Globus pallidus (tissue), 1 donor: Measurements from ENCODE around the gene EXOC1.
"Not testable (repeated sequence)": the region's sequence is repeated elsewhere in the genome, so short reads cannot be mapped to it uniquely, and the experiment has no call there.

Source experiments
- DNase-seq: peaks from one replicate; pipeline ENCODE4 v3.0.0-alpha.2; 2015; ENCODE audit warnings: low spot score

Gene EXOC1, protein sequence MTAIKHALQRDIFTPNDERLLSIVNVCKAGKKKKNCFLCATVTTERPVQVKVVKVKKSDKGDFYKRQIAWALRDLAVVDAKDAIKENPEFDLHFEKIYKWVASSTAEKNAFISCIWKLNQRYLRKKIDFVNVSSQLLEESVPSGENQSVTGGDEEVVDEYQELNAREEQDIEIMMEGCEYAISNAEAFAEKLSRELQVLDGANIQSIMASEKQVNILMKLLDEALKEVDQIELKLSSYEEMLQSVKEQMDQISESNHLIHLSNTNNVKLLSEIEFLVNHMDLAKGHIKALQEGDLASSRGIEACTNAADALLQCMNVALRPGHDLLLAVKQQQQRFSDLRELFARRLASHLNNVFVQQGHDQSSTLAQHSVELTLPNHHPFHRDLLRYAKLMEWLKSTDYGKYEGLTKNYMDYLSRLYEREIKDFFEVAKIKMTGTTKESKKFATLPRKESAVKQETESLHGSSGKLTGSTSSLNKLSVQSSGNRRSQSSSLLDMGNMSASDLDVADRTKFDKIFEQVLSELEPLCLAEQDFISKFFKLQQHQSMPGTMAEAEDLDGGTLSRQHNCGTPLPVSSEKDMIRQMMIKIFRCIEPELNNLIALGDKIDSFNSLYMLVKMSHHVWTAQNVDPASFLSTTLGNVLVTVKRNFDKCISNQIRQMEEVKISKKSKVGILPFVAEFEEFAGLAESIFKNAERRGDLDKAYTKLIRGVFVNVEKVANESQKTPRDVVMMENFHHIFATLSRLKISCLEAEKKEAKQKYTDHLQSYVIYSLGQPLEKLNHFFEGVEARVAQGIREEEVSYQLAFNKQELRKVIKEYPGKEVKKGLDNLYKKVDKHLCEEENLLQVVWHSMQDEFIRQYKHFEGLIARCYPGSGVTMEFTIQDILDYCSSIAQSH

DNA sequence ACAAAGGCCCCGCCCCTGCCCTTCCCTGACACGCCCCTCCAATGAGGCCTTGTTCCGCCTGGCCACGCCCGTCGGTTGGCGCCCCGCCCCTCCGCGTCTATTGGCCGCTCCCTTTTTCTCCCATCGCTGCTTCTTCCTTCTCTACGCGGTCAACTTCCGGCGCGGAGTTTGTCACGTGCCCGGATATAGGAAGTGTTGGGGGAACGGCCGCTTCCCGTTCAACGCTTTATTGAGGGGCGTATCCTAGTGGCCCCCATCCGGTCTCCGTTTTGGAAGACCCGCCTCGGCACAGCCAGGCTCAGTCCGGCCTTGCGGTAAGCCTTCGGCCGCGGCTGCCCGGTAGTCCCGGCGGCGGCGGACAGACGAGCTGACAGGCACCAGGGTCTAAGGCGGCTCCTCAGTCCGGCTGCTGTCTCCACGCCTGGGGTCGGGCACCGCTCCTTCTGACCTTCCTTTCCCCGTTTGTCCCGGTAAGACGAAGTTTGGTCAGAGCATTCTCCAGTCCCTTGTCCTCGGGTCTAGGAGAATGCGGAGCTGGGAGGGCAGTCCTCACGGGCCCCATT, at the start of gene EXOC1:
EXOC1 (plus strand) TSS at position 165 of the 563 bp plus-strand sequence. CDS start 4,676 bp downstream, outside the sequence.
- DNase-seq = peak; percentile 96

DNA sequence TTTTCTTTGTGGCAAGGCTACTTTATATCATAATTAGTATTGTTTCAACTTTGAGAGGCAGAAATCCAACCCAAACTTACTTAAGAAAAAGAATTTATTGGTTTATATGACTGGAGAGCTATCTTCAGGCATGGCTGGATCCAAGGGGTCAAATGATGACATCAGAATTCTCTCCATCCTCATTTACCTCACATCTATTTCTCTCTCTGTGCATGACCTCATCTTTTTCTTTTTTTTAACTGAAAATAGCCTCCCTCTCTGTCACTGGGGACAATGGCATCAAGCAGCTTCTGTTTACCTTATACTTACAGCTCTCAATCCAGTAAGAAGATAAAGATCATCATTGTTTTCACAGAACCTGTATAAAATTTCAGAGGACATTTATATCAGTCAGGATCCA, 45.9 kb upstream of the EXOC1 start:
- DNase-seq = no peak

DNA sequence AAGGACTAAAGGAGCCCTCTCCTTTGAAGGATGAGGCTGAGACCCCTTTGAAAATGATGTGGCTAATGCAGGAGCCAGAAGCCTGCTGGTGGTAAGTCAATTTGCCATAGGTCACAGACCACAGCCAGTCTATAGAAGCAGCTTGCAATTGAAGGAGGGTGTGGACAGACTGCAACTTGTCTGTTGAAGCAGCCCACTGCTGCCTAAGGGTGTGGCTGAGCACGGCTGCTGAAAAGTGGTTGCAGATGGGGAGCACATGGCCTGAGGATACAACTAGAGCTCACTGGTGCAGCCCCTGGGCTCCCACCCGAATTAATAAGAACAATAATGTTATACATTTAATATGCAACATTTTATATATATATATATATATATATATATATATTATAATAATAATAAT, 45.3 kb upstream of the EXOC1 start:
- DNase-seq = no peak

DNA sequence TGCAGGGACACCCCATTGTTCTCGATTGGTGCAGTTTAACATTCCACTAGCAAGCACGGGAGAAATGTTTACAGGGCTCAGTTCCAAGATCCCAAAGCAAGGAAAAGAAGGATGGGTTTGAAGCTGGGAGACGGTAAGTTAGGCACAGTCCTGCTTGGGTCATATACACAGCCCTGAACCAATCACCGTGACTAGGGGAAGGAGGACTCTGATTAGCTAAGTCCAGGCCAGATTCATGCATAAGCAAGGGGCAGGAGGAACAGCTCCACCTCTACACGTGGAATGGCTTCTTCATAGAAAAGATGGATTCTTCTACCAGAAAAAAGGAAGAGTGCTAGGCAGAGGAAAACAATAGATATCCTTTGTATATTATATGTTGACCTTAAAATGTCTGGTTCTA, 44.8 kb upstream of the EXOC1 start:
- DNase-seq = no peak

DNA sequence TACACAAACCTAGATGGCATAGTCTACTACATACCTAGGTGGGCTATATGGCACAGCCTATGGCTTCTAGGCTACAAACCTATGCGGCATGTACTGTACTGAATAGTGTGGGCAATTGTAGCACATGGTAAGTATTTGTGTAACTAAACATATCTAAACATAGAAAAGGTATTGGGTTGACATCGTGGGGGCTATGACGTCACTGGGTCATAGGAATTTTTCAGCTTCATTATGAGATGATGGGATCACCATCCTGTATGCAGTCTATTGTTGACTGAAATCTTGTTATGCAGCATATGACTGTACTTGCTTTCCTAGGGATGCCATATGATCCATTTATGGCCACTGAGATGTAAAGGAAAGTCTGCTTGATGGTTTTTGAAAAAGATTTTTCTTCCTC, 35.8 kb upstream of the EXOC1 start:
- DNase-seq = no peak

DNA sequence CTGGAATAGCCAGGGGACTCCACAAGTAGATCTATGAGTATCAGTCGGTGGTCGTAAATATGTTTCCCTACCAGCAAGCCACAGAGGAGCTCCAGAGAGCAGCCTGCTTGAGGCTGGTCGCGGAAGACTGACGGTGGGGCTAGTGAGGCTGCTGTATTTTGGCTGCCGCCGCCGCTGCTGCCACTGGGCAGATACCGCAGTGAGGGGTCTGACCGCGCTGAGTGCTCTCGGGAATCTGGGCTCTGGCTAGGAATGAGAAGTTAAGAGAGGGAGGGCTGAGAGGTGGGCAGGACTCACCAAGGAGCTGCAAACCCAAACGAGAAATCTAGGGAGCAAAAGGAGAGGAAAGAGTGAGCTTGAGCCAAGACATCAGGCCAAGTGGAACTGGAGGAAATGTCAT, 33.8 kb upstream of the EXOC1 start, which contains the start of gene EXOC1L:
EXOC1L (plus strand) TSS at position 157 of the 400 bp plus-strand sequence; CDS start at position 394, 237 bp downstream.
- peak; percentile 1 for DNase-seq

DNA sequence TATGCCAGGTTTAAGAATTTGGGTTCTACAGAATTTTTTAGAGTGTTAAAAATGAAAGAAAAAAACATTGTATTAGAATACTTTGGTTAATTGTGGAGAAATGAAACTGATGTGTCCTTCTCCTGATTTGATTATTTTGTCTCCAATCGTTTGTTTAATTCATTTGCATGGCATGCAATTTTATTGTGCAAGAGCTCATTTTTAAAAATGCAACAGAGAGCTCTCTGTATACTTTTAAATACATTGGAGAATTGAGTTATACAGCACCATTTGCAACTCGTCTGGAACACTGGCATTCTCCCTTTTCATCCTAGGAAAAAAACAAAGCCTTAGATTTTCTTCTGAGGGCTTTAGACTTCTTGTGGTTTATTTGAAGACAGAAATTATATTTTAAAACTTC, 33.2 kb upstream of the EXOC1 start:
- no peak for DNase-seq

DNA sequence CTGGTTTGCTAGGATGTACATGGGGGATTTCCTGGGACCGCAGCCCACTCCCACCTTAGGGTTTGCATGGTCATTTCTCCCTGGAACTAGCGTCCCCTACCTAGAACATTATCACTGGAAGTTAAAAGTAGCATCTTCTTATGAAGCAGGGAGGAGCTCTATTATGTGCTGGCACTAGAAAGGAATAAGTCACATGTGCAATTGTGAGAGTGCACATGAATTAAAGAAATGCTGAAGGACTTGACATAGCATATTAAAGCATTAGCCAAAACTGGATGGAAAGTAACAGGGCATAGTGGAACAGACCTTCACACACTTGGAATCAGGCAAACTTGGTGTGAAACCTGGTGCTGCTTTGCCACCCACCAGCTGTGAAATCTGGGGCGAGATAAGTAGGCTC, 31.1 kb upstream of the EXOC1 start:
- no peak for DNase-seq

DNA sequence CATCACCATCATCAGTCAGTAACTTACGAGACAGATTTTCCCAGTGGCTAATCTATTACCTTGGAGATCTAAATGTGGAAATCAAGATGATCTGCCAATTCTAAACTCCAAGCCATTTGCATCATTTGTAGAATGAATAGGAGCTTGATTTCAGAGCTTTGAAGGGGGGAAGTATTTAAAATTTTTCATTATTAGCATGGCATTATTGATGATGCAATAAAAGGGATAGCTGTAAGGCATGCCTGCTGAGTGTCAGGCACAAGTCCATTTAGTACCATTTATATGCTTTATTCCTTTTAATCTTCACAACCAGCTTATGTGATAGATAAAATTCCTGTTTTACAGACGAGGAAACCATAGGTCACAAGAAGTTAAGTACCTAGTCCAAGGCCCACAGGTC, 28.6 kb upstream of the EXOC1 start:
- DNase-seq = no peak

DNA sequence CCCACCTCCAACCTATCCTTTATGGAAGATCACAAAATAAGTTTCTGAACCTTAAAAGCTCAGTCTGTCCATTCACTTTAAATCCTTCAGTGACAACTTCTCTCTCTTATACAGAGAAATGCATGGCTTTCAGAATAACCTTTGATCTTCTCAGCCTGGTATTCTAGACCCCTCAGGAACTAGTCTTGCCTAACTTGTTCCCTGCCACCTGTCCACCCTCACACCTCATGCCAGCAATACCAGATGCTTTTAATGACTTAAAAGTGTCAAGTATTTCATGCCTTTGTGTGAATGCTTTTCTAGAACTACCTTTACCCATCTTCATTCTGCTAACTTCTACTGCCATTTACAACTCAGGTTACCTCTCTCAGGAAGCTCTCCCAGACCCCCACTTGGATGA, 26.5 kb upstream of the EXOC1 start:
- no peak for DNase-seq

DNA sequence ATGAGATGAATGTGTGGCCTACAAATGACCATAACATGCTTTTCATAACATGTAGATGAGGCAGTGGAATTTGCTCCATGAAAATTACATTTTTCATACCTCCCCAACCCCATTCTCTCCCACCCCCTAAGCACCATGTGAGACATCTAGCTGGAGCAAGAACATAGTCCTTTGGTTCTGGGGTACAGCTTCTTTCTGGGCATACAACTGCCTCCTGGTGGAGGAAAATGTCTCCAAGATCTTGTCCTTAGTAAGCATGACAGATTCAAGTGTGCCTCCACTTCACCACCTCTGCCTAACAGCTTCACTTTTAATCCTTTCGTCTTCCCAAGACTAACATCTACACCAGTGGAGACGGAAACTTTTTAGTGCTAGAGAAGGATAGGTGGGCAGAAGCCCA, 25.9 kb upstream of the EXOC1 start:
- no peak for DNase-seq

DNA sequence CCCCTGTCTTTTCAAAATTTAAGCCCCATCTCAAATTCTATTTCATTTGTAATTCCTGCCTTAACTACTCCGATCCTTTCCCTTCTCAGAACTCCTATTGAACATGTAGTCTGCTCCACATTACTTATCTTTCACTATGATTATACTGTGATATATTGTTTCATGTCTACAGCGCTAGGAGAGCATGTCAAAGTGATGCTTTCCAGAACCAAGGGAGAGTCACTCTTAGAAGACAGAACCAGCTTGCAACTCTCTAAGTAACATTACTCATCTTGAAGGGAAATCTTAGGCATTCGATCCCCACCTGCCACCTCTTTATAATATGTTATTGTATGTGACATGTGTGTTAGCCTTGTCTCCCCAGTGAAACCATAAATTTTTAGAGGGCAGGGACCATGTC, 23.4 kb upstream of the EXOC1 start:
- no peak for DNase-seq

DNA sequence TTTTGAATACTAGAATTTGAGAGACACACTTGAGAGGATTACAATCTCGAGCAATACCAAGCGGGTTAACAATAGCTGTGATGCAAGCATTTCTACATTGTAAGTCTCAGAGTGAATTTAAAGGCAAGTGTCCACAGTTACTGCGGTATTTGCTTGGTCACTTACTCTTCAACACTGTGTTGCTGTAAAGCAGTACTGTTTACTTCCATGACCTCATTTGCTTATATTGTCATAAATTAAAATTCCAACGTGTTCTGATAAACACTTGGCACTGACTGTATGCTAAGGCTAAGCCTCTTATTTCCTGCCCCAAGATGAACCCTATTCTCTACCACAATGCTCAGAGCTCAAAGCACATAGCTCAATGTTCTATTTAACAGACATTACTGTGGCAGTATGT, 22.7 kb upstream of the EXOC1 start:
- no peak for DNase-seq

DNA sequence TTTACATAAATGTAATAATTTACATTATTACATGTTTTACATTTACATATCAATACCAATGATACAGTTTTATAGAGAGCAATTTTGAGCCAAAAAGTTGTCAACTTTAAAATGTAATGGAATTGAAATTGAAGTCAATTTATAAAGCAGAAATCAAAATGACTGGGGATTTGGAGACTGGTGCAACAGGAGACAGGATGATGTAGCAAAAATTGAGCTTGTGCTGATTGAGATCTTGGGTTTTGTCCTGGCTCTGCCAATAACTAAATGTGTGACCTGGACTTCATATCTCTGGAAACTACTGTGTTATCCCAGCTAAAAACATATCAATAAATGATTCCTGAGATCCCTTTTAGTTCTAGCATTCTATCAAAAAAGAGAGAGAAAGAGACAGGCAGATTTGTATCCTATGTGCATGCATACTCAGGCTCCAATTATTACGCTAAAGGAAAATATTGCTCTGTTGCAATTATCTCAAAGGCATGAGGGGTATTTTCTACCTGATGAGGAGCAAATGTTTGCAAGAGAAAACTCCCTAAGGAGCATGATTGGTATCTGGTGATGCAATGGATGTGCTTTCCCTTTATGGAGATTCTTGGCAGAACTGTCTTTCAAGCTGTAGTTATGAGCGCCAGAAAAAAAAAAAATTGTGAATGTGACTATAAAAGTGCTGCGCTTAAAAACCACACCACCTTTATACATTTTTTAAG, 19.2 kb upstream of the EXOC1 start:
- no peak for DNase-seq

DNA sequence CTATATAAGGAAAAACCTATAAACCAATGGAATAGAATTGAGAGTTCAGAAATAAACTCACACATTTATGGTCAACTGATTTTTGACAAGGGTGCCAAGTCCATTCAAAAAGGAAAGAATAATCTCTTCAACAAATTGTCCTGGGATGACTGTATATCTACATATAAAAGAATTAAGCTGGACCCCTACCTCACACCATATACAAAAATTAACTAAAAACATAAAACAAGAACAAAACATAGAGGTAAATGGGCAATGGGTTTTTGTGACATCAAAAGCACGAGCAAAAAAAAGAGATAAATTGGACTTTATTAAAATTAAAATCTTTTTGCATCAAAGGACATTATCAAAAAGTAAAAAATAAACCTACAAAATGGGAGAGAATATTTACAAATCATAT, 15.5 kb upstream of the EXOC1 start:
- DNase-seq = no peak

DNA sequence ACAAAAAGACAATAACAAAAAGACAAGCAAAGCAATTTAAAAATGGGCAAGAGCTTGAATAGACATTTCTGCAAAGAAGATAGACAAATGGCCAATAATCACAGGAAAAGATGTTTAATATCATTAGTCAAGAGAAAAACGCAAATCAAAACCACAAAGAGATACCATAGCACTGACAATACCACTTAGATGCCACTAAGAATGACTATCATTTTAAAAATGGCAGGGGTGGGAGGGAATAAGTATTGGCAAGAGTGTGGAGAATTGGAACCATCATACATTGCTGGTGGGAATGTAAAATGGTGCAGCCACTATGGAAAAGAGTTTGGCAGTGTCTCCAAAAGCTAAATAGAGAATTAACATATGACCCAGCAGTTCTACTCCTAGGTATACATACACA, 15.1 kb upstream of the EXOC1 start:
- DNase-seq = no peak

DNA sequence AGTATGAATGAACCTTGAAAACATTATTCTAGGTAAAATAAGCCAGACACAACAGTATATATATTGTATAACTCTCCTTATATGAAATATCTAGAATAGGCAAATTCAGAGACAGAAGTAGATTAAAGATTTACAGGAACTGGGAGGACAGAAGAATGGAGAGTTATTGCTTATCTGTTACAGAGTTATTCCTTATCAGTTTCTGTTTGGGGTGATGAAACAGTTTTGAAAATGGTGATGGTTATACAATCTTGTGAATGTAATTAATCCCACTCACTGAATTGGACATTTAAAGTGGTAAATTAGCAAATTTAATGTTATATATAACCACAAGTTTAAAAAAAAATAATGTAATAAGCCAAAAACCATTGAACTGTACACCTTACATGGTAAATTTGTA, 14.5 kb upstream of the EXOC1 start:
- no peak for DNase-seq

DNA sequence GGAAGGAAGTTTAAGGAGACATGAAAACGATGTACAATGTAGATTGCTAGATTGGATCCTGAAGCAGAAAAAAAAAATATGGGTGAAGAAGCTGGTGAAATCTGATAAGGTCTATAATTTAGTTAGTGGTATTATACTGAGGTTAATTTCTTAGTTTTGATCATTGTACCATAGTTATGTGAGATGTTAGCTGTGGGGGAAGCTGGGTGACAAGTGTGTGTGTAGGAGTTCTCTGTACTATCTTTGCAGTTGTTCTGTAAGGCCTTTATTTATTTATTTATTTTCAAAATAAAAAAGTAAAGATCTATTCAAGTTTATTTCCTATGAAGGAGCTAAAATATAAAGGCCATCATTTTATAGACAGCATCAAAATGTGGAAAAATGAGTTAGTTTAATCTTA, 12.5 kb upstream of the EXOC1 start:
- DNase-seq = no peak

DNA sequence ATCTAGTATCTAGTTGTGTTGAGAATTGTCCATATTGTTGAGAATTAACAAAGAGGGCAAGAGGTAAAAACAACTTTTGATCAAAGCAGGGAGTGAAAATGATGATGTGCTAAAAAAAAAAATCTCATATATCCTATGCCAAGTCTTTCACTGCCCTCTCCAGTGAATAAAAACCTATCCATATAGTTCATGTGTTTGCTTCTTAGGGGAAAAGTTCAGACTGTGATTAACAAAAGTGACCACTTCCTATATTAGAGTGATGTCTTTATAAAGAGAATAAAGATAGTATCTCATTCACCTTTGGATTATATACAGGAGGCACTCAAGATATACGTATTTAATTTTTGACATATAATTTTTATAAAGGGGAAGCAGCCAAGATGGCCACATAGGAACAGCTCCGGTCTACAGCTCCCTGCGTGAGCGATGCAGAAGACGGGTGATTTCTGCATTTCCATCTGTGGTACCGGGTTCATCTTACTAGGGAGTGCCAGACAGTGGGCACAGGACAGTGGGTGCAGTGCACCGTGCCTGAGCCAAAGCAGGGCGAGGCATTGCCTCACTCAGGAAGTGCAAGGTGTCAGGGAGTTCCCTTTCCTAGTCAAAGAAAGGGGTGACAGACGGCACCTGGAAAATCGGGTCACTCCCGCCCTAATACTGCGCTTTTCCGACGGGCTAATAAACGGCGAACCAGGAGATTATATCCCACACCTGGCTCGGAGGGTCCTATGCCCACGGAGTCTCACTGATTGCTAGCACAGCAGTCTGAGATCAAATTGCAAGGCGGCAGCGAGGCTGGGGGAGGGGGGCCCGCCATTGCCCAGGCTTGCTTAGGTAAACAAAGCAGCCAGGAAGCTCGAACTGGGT, 11.8 kb upstream of the EXOC1 start:
- DNase-seq = not testable (repeated sequence)

DNA sequence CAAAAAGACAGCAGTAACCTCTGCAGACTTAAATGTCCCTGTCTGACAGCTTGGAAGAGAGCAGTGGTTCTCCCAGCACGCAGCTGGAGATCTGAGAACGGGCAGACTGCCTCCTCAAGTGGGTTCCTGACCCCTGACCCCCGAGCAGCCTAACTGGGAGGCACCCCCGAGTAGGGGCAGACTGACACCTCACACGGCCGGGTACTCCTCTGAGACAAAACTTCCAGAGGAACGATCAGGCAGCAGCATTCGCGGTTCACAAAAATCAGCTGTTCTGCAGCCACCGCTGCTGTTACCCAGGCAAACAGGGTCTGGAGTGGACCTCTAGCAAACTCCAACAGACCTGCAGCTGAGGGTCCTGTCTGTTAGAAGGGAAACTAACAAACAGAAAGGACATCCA, 11.1 kb upstream of the EXOC1 start:
- not testable (repeated sequence) for DNase-seq

DNA sequence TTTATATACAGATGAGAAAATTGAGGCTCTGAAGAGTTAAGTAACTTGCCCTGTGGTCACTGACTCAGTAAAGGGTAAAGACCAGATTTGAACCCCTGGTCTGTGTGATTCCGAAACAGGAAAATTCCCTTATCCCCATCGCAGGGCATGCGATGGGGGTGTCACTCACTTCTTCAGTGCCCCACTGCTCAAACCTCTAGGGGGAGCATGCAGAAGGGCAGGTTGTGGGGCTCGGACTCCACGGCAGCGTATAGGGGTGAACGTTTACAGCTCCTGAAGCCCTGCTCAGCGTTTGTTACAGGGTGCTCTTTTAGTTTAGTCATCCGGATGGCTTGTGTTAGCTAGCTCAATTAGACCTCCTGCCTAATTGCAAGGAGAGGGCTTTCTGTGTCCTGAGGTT, 3.7 kb upstream of the EXOC1 start:
- no peak for DNase-seq
